Spleen (tissue), 11 donors: ENCODE measurements around the gene USP10. TPM values are rescaled to one million over a fixed set of nuclear protein-coding genes. Genes with fewer than 3 reads are reported as not detected.

Source experiments
- DNase-seq: peaks from one replicate; pipeline ENCODE4 v3.0.0-alpha.2; 2020
- H3K27ac ChIP-seq, 8 donors: fragments of 200-600 bp; sonication (generic) in 7 of 8; 1 replicate in 4 of 8; 2 replicates in 4 of 8; pipeline versions ENCODE4 v1.5.0 to v1.8.0; 2016 to 2021; ENCODE audit warnings: inconsistent platforms in 4 of 8, mild to moderate bottlenecking in 4 of 8, moderate library complexity in 1 of 8
- H3K27me3 ChIP-seq, 7 donors: fragments of 200-600 bp; sonication (generic) in 6 of 7; replicated peaks in 1 of 7; 1 replicate in 4 of 7; 2 replicates in 3 of 7; pipeline versions ENCODE4 v1.5.0 to v1.8.0; 2016 to 2021; ENCODE audit warnings: inconsistent platforms in 3 of 7, mild to moderate bottlenecking in 1 of 7
- H3K36me3 ChIP-seq, 6 donors: fragments of 200-600 bp; sonication (generic) in 5 of 6; 1 replicate in 4 of 6; 2 replicates in 2 of 6; pipeline versions ENCODE4 v1.5.0 to v1.8.0; 2016 to 2021; ENCODE audit warnings: inconsistent platforms in 2 of 6
- H3K4me1 ChIP-seq, 6 donors: fragments of 200-600 bp; sonication (generic) in 5 of 6; 1 replicate in 3 of 6; 2 replicates in 3 of 6; pipeline versions ENCODE4 v1.5.0 to v1.8.0; 2016 to 2021; ENCODE audit warnings: inconsistent platforms in 3 of 6
- H3K4me3 ChIP-seq, 8 donors: fragments of 200-600 bp; sonication (generic) in 7 of 8; 1 replicate in 4 of 8; 2 replicates in 4 of 8; pipeline versions ENCODE4 v1.5.0 to v1.8.0; 2016 to 2021; ENCODE audit warnings: inconsistent platforms in 4 of 8, mild to moderate bottlenecking in 4 of 8, moderate library complexity in 2 of 8
- H3K9me3 ChIP-seq, 8 donors: fragments of 200-600 bp; sonication (generic) in 7 of 8; 1 replicate in 4 of 8; 2 replicates in 4 of 8; pipeline versions ENCODE4 v1.5.0 to v1.8.0; 2016 to 2021; ENCODE audit warnings: inconsistent platforms in 4 of 8
- POLR2A ChIP-seq, 3 donors: fragments of 450-650 bp; IDR thresholded peaks; one replicate each; pipeline ENCODE4 v1.5.1; 2017; ENCODE audit warnings: antibody characterized with exemption in 3 of 3, mild to moderate bottlenecking in 1 of 3
- POLR2AphosphoS5 ChIP-seq, 3 donors: sonication (generic); formaldehyde crosslinking; IDR thresholded peaks; one replicate each; pipeline ENCODE4 v1.5.1; 2017; ENCODE audit warnings: antibody characterized with exemption in 3 of 3
- WGBS, 5 donors: extraction: QIAGEN DNeasy Blood & Tissue Kit in 3 of 5; methylation state at CpG; one replicate each; pipeline versions ENCODE4 v1.1.5 to v1.1.7; 2013 to 2018; 5-methylcytosine and 5-hydroxymethylcytosine counted together
- intact Hi-C: fragments of 100-400 bp; cut with DNase I; formaldehyde crosslinking; loops from one replicate; pipeline ENCODE4 v1.15.0; 2023; ENCODE audit warnings: low total_unique reads
- polyA plus RNA-seq, 3 donors: library from polyadenylated mRNA; stranded (reverse); fragments of 200-250 nt; gene quantifications; one replicate each; pipeline ENCODE4 v1.2.1, GENCODE V29; 2013
- total RNA-seq, 7 donors: library from RNA; depleted of rRNA in 3 of 7; stranded (reverse); fragments of >200 nt in 3 of 7; fragmentation: NEBNext Ultra II Directional in 4 of 7; extraction: Animal tissue kit (Norgen Biotek cat#: 25700) in 4 of 7; gene quantifications; one replicate each; pipeline versions ENCODE4 v1.1.0 to v1.2.1, GENCODE V29; 2016 to 2021
- TF ChIP-seq, protein P1 (sequence below), 11 experiments: fragments of 200-600 bp in 7 of 11; fragments of 450-650 bp in 4 of 11; sonication (generic) in 4 of 11; IDR thresholded peaks in 8 of 11; conservative IDR thresholded peaks in 3 of 11; 1 replicate in 7 of 11; 2 replicates in 4 of 11; pipeline versions ENCODE4 v1.4.0 to v1.8.0; 2016 to 2021; ENCODE audit warnings: antibody characterized with exemption in 11 of 11, inconsistent platforms in 4 of 11, mild to moderate bottlenecking in 1 of 11
- donor health status: healthy with polysubstance abuse.
- donor health status: DM: no; HTN: no; CAD: no; lungs with moderate emphysema.
- donor health status: DM: no; HTN: no; CAD: no.
- donor health status: Bipolar disorder and iron deficiency.
- donor health status: healthy.
- donor health status: DM: no; HTN: no; CAD: no.
- donor health status: DM: yes; HTN: yes; CAD: no.

The USP10 gene
- total and polyA plus RNA-seq, 10 donors = 28.1 to 105 (median 79.5) TPM

DNA sequence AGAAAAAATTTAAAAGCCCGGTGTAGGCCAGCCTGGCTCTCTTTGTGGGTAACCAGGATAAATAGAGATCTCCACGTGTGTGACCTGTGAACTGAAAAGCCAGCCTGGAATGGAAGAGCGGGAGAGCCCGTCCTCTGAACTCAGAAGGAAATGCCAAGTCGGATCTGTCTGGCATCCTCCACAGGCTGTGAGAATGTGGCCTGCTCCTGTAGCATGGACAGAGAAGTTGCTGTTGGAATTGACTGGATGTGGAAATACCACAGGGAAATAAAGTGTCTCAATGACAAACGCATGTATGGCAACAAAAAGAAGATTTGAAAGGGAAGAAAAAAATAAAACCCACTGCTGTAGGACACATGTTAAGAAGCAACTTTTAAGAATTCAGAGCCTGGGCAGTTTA lies 44.8 kb upstream of the USP10 start:
- peaks cover 14 to 87% (median 34%) of the 10 kb centered on the region in 6 donors for H3K4me1 ChIP-seq
- no peak overlapping the region for H3K4me3 ChIP-seq
- H3K36me3 ChIP-seq = peaks cover 7 to 88% (median 78%) of the 10 kb centered on the region in 6 donors
- TF ChIP-seq, protein P1, sequence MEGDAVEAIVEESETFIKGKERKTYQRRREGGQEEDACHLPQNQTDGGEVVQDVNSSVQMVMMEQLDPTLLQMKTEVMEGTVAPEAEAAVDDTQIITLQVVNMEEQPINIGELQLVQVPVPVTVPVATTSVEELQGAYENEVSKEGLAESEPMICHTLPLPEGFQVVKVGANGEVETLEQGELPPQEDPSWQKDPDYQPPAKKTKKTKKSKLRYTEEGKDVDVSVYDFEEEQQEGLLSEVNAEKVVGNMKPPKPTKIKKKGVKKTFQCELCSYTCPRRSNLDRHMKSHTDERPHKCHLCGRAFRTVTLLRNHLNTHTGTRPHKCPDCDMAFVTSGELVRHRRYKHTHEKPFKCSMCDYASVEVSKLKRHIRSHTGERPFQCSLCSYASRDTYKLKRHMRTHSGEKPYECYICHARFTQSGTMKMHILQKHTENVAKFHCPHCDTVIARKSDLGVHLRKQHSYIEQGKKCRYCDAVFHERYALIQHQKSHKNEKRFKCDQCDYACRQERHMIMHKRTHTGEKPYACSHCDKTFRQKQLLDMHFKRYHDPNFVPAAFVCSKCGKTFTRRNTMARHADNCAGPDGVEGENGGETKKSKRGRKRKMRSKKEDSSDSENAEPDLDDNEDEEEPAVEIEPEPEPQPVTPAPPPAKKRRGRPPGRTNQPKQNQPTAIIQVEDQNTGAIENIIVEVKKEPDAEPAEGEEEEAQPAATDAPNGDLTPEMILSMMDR (IDR thresholded peaks at IDR 0.05 in 8 of 11, conservative IDR thresholded peaks at IDR 0.05 in 3 of 11) = no peak
- TF ChIP-seq POLR2A (IDR thresholded peaks at IDR 0.05) (no peak), POLR2AphosphoS5 (IDR thresholded peaks at IDR 0.05) (no peak)
- peak overlapping the region in 2 of 8 donors; percentile 57 to 78 for H3K27ac ChIP-seq
- WGBS, 5 donors = 60 to 72% (median 61%) methylated on average over 6 of the region's 6 CpGs
- H3K27me3 ChIP-seq = no peaks in the 10 kb centered on the region
- intact Hi-C loops = no loop called here
- DNase-seq = no peak
- H3K9me3 ChIP-seq = no peaks in the 10 kb centered on the region

GRCh38 chr16:84656649-84657048 lies 43.2 kb upstream of the USP10 start:
- Histone ChIP-seq H3K9me3 (no peaks in the 10 kb centered on the region), H3K4me3 (peak overlapping the region in 1 of 8 donors; percentile 37), H3K27me3 (no peaks in the 10 kb centered on the region), H3K36me3 (peaks cover 11 to 91% (median 83%) of the 10 kb centered on the region in 6 donors), H3K27ac (peak overlapping the region in 6 of 8 donors; percentile 1 to 78 (median 52)), H3K4me1 (peaks cover 14 to 71% (median 25%) of the 10 kb centered on the region in 6 donors)
- DNase-seq = peak; percentile 81
- 79 to 89% (median 84%) methylated on average over 21 to 22 of the region's 22 CpGs for WGBS, 5 donors
- no peak for TF ChIP-seq POLR2A (IDR thresholded peaks at IDR 0.05)
- TF ChIP-seq POLR2AphosphoS5 (IDR thresholded peaks at IDR 0.05) = peak in 2 of 3 donors; percentile 26 to 27
- intact Hi-C loops = no loop called here

DNA sequence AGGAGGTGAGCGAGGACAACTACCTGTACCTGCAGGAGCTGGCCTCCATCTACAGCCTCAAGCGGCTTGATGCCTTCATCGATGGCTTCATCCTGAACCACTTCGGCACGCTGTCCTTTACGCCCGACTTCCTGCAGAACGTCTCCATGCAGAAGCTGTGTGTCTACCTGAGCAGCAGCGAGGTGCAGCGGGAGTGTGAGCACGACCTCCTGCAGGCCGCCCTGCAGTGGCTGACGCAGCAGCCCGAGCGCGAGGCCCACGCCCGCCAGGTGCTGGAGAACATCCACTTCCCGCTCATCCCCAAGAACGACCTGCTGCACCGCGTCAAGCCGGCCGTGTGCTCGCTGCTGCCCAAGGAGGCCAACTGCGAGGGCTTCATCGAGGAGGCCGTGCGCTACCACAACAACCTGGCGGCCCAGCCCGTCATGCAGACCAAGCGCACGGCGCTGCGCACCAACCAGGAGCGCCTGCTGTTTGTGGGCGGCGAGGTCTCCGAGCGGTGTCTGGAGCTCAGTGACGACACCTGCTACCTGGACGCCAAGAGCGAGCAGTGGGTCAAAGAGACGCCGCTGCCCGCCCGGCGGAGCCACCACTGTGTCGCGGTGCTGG lies 42.5 kb upstream of the USP10 start:
- intact Hi-C loops = no loop called here
- Histone ChIP-seq H3K4me3 (no peak overlapping the region), H3K27ac (peak overlapping the region in 3 of 8 donors; percentile 46 to 78 (median 57)), H3K9me3 (no peaks in the 10 kb centered on the region), H3K4me1 (peaks cover 14 to 64% (median 22%) of the 10 kb centered on the region in 6 donors), H3K27me3 (no peaks in the 10 kb centered on the region), H3K36me3 (peaks cover 11 to 91% (median 84%) of the 10 kb centered on the region in 6 donors)
- WGBS, 5 donors = 92 to 98% (median 97%) methylated on average over 29 to 50 of the region's 50 CpGs
- DNase-seq = no peak
- TF ChIP-seq, protein P1 (IDR thresholded peaks at IDR 0.05 in 8 of 11, conservative IDR thresholded peaks at IDR 0.05 in 3 of 11) = no peak
- peak in 1 of 3 donors; percentile 42 for TF ChIP-seq POLR2AphosphoS5 (IDR thresholded peaks at IDR 0.05)

GRCh38 chr16:84658690-84659089 lies 41.1 kb upstream of the USP10 start:
- no peak for DNase-seq
- Histone ChIP-seq H3K36me3 (peaks cover 11 to 91% (median 85%) of the 10 kb centered on the region in 6 donors), H3K27ac (no peak overlapping the region), H3K4me1 (peaks cover 14 to 60% (median 29%) of the 10 kb centered on the region in 6 donors), H3K4me3 (no peak overlapping the region), H3K9me3 (no peaks in the 10 kb centered on the region), H3K27me3 (no peaks in the 10 kb centered on the region)
- intact Hi-C loops = no loop called here
- 86 to 98% (median 95%) methylated on average over 11 of the region's 11 CpGs for WGBS, 5 donors
- TF ChIP-seq, protein P1 (IDR thresholded peaks at IDR 0.05 in 8 of 11, conservative IDR thresholded peaks at IDR 0.05 in 3 of 11) = no peak
- TF ChIP-seq POLR2AphosphoS5 (IDR thresholded peaks at IDR 0.05) = no peak
